CD4-positive, alpha-beta T cell treated with Interferon gamma for 1 hour (primary cell): ENCODE data around the gene PI4KB.
"Not testable (repeated sequence)": the region's sequence is repeated elsewhere in the genome, so short reads cannot be mapped to it uniquely, and the experiment has no call there.

Experiments
- DNase-seq: peaks from one replicate; pipeline ENCODE4 v3.0.0-alpha.2; 2020

Gene PI4KB

GRCh38 chr1:151327223-151327902 is at the start of gene PI4KB:
TSS of gene PI4KB (minus strand) at chr1:151327416. CDS start at chr1:151316481, 10,935 bp downstream.
- DNase-seq, result peak; percentile 92

- no peak for DNase-seq
Observed at GRCh38 chr1:151373196-151373595, 46.0 kb upstream of the PI4KB start.

- no peak for DNase-seq
Observed at GRCh38 chr1:151372058-151372934, 45.1 kb upstream of the PI4KB start, which contains the start of gene SELENBP1. TSS of gene SELENBP1 (minus strand) at chr1:151372705. CDS start at chr1:151372641, 64 bp downstream.

GRCh38 chr1:151371370-151372057 is 44.3 kb upstream of the PI4KB start:
- DNase-seq, result no peak

- no peak for DNase-seq
Observed at GRCh38 chr1:151370211-151370911, 43.1 kb upstream of the PI4KB start.

- DNase-seq, result no peak
Observed at GRCh38 chr1:151369621-151370048, 42.4 kb upstream of the PI4KB start.

- no peak for DNase-seq
Observed at GRCh38 chr1:151369302-151369610, 42.0 kb upstream of the PI4KB start.

GRCh38 chr1:151368393-151369301 is 41.4 kb upstream of the PI4KB start:
- DNase-seq, result no peak

- no peak for DNase-seq
Observed at GRCh38 chr1:151367658-151368392, 40.6 kb upstream of the PI4KB start.

GRCh38 chr1:151364996-151365395 is 37.8 kb upstream of the PI4KB start:
- no peak for DNase-seq

GRCh38 chr1:151362308-151363155 is 35.3 kb upstream of the PI4KB start:
- no peak for DNase-seq

- no peak for DNase-seq
Observed at GRCh38 chr1:151361883-151362282, 34.7 kb upstream of the PI4KB start.

- no peak for DNase-seq
Observed at GRCh38 chr1:151356696-151357095, 29.5 kb upstream of the PI4KB start.

GRCh38 chr1:151352021-151352718 is 25.0 kb upstream of the PI4KB start:
- no peak for DNase-seq

GRCh38 chr1:151350323-151350722 is 23.1 kb upstream of the PI4KB start:
- not testable (repeated sequence) for DNase-seq

GRCh38 chr1:151347523-151348246 is 20.5 kb upstream of the PI4KB start:
- no peak for DNase-seq

- DNase-seq, result peak; percentile 98
Observed at GRCh38 chr1:151346769-151347522, 19.7 kb upstream of the PI4KB start, which contains the start of gene RFX5. TSS of gene RFX5 (minus strand) at chr1:151347252. CDS start at chr1:151346320, 932 bp downstream.
